Non-pigmented ciliary epithelial cell (primary cell): Measurements from ENCODE around the gene MBNL3.
"Not testable (repeated sequence)": the region's sequence is repeated elsewhere in the genome, so short reads cannot be mapped to it uniquely, and the experiment has no call there.

Source experiments
- DNase-seq: peaks from one replicate; pipeline ENCODE4 v3.0.0-alpha.2; 2010; ENCODE audit warnings: low read depth

The MBNL3 gene

DNA sequence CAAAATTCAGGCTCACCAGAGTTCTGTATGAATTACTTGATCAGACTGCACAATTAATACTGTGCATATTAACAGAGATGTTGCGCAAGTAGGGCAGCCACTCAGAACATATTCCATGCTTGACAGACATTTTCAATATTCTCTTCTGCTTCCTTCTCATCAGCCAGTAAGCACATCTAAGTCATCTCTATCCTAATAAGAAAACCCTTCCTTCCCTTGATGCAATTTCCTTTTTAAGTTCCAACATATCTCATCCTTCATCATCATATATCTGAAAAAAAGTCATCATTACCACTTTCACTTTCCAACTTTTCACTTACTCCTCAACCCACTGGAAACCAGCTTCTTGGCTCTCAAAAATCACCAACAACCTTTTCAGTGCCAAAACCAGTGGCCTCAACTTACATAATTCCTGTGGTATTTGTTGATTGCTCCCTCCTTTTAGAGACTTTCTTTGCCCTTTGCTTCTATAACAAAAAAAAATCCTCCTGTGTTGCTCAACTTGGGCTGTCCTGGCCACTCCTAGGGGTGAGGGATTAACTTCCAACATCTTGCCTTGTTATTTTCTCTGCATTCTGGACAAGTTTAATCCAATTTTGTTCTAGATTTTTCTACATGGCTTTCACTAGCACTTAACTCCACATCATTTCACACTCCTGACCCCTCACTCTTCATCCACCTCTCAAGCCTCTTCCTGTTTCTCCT is 14.1 kb downstream of the MBNL3 start:
- DNase-seq: no peak

DNA sequence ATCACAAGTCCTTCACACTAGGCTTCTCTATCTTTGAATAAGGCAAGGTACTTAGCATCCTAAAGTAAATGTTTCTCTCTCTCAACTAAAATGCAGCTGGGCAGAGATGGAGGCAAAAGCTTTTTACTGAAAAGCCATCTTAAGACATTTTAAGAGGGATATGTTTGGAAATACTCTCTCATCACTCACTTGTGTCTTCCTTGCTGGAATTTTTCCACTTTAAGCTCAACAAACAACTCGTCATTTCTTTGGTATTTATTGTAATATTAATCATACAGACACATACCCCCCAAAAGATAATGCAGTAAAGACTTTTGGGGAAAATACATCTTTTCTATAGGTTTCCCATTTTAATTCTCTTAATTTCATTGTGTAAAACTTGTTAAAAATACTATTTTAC is 16.4 kb downstream of the MBNL3 start:
- no peak for DNase-seq

DNA sequence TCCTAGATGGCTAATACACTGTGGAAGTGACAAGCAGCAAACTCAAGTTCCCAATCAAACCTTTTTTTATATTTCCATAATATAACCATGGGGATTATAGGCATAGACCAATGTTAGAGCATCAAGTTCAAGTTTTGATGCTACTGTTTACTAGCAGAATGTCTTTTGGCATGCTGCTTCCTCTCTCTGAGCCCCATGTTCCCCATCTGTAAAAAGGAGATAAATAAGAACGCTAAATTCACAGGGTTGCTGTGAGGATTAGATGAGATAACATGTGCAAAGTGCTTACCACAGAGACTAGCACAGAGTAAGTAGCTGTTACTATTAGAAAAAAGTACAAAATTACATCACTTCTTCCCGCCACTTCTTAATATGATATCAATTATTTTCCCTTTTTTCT is 18.0 kb downstream of the MBNL3 start:
- DNase-seq: no peak

DNA sequence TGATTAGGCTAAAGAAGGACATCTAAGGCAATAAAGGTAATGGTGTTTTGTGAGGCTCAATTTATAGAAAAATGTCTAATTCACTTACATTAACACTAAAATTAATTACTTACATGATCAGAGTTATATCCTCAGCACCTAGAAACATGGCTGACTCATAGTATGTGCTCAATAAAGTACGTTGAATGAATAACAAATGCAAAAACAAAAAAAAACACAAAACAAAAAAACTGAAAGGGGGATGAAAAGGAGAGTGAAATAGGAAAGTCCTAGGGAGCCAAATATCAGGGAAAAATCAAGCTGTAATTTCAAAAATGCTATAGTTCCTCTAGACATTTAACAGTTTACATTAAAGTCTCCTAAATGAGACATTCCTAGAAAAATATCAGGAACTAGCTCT is 18.7 kb downstream of the MBNL3 start:
- no peak for DNase-seq

- DNase-seq: no peak
These were observed 20.4 kb downstream of the MBNL3 start for GRCh38 chrX:132468454-132468853.

- no peak for DNase-seq
These were observed 20.8 kb downstream of the MBNL3 start for GRCh38 chrX:132467989-132468388.

DNA sequence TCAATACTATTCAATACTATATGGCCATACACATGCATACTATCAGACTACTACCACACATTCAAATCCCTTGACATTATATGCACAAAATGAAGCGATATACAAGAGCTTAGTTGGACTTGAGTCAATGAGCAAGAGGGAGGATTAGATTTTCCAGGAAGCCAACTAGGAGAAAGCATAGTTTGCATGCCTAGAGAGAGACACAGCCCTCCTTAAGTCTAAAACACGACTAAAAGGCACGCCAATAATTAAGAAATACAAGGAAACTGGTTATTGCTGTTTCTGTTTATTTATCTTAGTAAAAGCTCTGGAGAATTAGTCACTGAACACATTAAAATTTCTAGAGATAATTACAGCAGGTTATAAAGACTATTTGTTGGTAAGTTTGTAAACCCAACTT is 21.8 kb downstream of the MBNL3 start:
- no peak for DNase-seq

DNA sequence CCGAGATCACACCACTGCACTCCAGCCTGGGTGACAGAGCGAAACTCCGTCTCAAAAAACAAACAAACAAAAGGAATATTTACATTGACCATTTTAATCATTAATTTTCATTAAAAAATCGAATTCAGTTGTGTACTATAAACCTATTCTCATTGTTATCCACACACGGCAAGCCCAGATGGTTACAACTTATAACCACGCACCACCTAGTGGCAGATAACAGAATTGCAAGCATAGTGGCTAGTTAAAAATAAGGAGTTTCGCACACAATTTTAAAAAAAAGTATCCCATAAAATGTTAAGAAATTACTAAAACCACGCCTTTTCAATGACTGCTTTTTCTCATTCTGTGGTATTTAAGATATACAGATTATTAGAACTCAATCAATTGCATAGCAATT is 25.4 kb downstream of the MBNL3 start:
- no peak for DNase-seq

GRCh38 chrX:132461886-132462285 is 27.0 kb downstream of the MBNL3 start:
- DNase-seq: no peak

DNA sequence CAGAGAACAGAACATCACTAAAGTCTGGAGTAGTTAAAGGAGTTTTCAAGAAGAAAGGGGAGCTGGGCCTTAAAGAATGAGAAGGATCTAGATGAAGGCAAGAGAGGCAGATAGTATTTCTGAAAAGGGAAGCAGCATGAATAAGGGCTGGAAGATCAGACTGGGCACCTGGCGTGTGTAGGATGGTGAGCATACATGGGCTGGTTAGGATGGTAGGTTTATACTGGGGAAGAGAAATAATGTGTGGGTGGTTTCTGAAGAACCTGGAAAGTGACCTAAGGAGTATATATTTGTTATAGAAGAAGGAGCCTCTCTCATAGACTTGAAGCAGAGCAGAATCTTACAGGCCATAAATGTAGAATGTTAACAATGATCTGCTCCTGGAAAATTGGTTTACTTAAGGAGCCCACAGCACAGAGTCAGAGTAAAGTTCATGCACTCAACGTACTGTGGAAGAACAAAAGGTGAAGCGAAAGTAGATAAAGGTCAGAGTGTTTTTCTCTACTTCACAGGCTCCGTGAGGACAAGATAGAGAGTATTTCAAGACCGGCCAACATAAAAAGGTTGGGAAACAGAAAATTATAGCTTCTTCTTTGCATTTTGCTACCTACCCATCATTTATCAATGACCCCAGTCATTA is 35.8 kb downstream of the MBNL3 start:
- DNase-seq: no peak

- DNase-seq: not testable (repeated sequence)
These were observed 42.9 kb downstream of the MBNL3 start for GRCh38 chrX:132445909-132446308.

- no peak for DNase-seq
These were observed 43.9 kb downstream of the MBNL3 start for GRCh38 chrX:132444936-132445335.

GRCh38 chrX:132443196-132444135 is 45.4 kb downstream of the MBNL3 start:
- DNase-seq: no peak

DNA sequence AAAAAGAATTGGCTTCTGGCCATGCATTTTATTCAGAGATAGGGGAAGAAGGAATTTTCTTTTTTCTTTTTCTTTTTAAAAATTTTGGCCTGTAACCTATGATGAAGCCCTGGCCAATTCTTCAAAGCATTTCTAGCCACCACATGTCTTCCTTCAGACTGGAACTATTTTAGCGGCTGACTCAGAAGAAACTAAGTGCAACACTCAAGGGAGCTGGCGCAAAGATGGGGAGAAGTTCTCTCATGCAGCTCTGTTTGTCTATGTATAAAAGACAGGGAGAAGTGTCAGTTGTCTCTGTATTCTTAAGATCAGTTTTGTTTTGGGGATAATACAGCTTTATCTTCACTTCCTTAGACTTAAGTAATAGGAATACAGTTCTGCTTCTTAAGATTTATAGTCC is 46.1 kb downstream of the MBNL3 start:
- DNase-seq: no peak

DNA sequence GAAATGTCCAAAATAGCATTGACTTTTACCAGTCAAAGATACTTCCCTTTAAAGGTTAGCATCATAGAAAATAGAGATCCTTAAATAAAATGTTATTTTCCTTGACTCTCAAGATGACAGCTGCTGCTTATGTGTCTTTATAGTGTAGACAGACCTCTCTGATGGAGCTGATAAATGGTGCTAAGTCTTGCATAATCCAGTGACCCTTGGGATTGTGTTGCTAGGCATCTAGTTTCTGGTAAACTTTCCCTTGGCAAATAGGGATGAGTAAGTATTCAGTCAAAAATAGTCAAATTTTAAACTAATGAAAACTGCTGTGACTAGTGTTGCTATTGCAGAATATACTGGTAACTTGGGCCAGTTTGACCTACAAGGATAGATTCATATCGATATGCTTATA is 53.6 kb downstream of the MBNL3 start:
- no peak for DNase-seq

- DNase-seq: no peak
These were observed 55.3 kb downstream of the MBNL3 start for GRCh38 chrX:132433551-132433950.

DNA sequence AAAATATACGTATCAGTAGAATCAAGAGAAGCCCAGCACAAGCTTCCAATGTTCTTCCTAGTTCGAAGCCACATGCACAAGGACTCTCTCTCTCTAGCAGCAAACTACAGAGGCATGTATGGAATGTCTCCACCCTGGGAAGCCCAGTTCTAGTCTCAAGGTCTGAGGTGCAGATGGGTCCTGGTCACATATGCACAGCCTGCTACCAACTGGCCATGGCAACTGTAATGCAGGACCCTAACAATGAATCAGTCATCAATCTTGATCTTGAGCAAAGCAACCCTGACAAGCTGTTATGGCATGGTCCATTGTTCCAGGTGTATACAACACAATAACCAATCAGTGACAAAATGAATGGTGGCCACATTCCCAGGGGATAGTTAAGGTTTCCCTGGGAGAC is 55.8 kb downstream of the MBNL3 start:
- DNase-seq: no peak

- no peak for DNase-seq
These were observed 59.9 kb downstream of the MBNL3 start for GRCh38 chrX:132428896-132429295.

GRCh38 chrX:132426695-132427281 is 62.0 kb downstream of the MBNL3 start:
- DNase-seq: no peak

DNA sequence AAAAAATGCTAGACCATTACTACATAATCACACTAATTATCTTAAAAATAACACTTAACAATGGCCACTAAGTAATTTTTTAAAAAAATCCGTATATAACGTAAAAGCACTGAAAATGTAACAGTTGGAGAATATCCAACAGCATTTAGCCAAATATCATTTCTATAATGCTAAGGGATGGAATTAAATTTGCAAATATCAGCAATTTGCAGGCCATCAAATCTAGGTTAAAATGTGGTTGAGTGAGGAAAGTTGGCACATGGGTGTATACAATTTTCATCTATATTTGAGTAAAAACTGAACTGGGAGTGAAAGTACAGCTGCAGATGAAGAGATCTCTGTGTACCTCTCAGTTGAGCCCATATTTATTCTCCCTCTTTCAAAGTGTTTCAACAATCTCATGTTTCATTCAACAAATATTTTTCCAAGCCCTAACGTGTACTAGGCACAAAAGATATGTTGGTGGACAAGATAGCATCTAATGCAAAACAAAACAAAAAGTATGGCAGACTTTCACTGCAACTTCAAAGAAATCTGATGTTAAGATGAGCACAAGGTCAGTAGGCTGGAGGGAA is 63.0 kb downstream of the MBNL3 start:
- DNase-seq: no peak

DNA sequence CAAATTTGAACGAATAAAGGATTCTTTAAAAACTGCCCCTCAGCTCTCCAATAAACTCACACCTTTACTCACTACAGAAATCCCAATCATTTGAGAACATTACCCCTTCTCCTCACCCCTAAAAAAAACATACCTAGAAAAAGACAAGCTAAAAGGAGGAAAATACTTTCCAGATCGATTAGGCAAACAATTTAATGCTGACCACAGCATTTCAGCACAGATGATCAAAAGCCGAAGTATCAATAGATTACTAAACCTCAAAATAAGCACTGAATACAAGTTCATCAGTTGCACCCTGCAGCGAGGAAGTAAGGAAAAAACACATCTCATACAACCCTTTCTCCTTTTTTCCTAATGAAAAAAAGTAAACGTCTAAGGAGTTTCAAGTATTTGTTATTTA is 65.5 kb downstream of the MBNL3 start:
- DNase-seq: no peak

DNA sequence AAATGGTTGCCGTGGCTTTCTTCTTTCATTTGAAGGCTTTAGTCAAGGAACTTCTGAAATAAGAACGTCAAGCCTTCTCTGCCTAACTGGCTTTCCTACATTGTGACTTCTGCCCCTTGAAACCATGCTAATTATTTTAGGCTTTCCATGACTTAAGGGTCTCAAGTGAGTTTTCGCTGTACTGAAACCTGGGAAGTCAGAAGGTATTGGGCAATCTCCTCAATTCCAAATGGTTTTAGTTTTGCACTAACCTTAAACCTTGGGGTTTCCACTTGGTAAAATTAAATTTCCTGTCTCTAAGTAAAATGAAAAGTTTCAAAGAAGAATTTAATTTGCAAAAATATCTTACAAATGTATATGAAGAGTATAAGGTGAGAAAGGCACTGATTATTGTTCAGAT is 73.8 kb downstream of the MBNL3 start:
- DNase-seq: no peak
